GM12878 (cell line): ENCODE data around the gene STK11. TPM values are rescaled to one million over a fixed set of nuclear protein-coding genes. Genes with fewer than 3 reads are reported as not detected.

Experiments
- IKZF1 ChIP-seq: fragments of 450-650 bp; conservative IDR thresholded peaks from 2 replicates; pipeline ENCODE4 v1.6.1; 2017; ENCODE audit warnings: antibody characterized with exemption, mild to moderate bottlenecking
- IKZF2 ChIP-seq, 2 experiments: fragments of 450-650 bp; IDR thresholded peaks; 2 replicates each; pipeline ENCODE4 v1.6.1; 2017; ENCODE audit warnings: mild to moderate bottlenecking in 2 of 2, moderate library complexity in 2 of 2
- KAT2A ChIP-seq: conservative IDR thresholded peaks from 2 replicates; pipeline ENCODE4 v1.6.1; 2011; ENCODE audit warnings: low read depth, low read length; ENCODE audit not compliant: control insufficient read depth
- MYC ChIP-seq: IDR thresholded peaks from 2 replicates; pipeline ENCODE4 v1.6.1; 2011; ENCODE audit warnings: mild to moderate bottlenecking, low read length, moderate library complexity, inconsistent platforms; ENCODE audit not compliant: insufficient read depth, insufficient replicate concordance, insufficient read length, severe bottlenecking
- NR2F1 ChIP-seq: fragments of 450-650 bp; conservative IDR thresholded peaks from 2 replicates; pipeline ENCODE4 v1.6.1; 2017; ENCODE audit warnings: mild to moderate bottlenecking
- NRF1 ChIP-seq: conservative IDR thresholded peaks from 2 replicates; pipeline ENCODE4 v1.6.1; 2011; ENCODE audit warnings: mild to moderate bottlenecking, low read depth, low read length, improper control_type of control experiment
- POLR2AphosphoS2 ChIP-seq: IDR thresholded peaks from 2 replicates; pipeline ENCODE4 v1.6.1; 2011; ENCODE audit warnings: low read depth, mild to moderate bottlenecking, low read length, improper control_type of control experiment, moderate library complexity
- RFX5 ChIP-seq: IDR thresholded peaks from 2 replicates; pipeline ENCODE4 v1.6.1; 2011; ENCODE audit warnings: low read depth, low read length, improper control_type of control experiment
- SMC3 ChIP-seq: IDR thresholded peaks from 2 replicates; pipeline ENCODE4 v1.6.1; 2011; ENCODE audit warnings: low read length, improper control_type of control experiment, borderline replicate concordance
- SP1 ChIP-seq: IDR thresholded peaks from one replicate; pipeline ENCODE4 v1.6.1; 2011; ENCODE audit warnings: low read depth, low read length
- STAT3 ChIP-seq: IDR thresholded peaks from 2 replicates; pipeline ENCODE4 v1.6.1; 2011; ENCODE audit warnings: low read depth, low read length, improper control_type of control experiment
- SUPT20H ChIP-seq: IDR thresholded peaks from 2 replicates; pipeline ENCODE4 v1.6.1; 2011; ENCODE audit warnings: low read depth, mild to moderate bottlenecking, low read length, moderate library complexity, borderline replicate concordance; ENCODE audit not compliant: control insufficient read depth
- polyA plus RNA-seq, 11 experiments: library from polyadenylated mRNA; depleted of rRNA in 4 of 11; unstranded in 6 of 11; stranded (reverse) in 5 of 11; fragments of >200 nt; fragmentation: Nextera tagmentation in 4 of 11; fragmentation: Illumina TruSeq in 1 of 11; extraction: Ambion mirVana in 4 of 11; extraction: Trizol in 1 of 11; gene quantifications; 1 replicate in 1 of 11; 2 replicates in 10 of 11; pipeline versions ENCODE4 v1.2.1 to v1.2.3, GENCODE V29; 2011 to 2016; ENCODE audit warnings: inconsistent platforms in 2 of 11, missing spikeins in 2 of 11, low read depth in 1 of 11
- total RNA-seq, 4 experiments: library from RNA; depleted of rRNA in 3 of 4; stranded (reverse); fragments of >200 nt in 3 of 4; fragmentation: Illumina TruSeq in 1 of 4; extraction: Trizol in 1 of 4; gene quantifications; 2 replicates each; pipeline versions ENCODE4 v1.2.1 to v1.2.3, GENCODE V29; 2013 to 2021
- TF ChIP-seq, protein P1 (sequence below): fragments of 450-650 bp; formaldehyde crosslinking; IDR thresholded peaks from 2 replicates; pipeline ENCODE4 v1.5.0; 2022; ENCODE audit warnings: mild to moderate bottlenecking, missing genetic modification characterization
- TF ChIP-seq, protein P2 (sequence below), 3 experiments: IDR thresholded peaks in 2 of 3; conservative IDR thresholded peaks in 1 of 3; 2 replicates each; pipeline ENCODE4 v1.5.1; 2011; ENCODE audit warnings: low read depth in 3 of 3, low read length in 3 of 3, mild to moderate bottlenecking in 3 of 3, control low read depth in 2 of 3, moderate library complexity in 2 of 3, inconsistent platforms in 1 of 3, mixed read lengths in 1 of 3; ENCODE audit not compliant: control insufficient read depth in 2 of 3, insufficient read depth in 1 of 3; ENCODE audit errors: extremely low read depth in 1 of 3
- TF ChIP-seq, protein P3 (sequence below): fragments of 450-650 bp; IDR thresholded peaks from 2 replicates; pipeline ENCODE4 v1.6.1; 2017; ENCODE audit warnings: low read depth, mild to moderate bottlenecking, moderate library complexity
- TF ChIP-seq, protein P4 (sequence below): fragments of 450-650 bp; IDR thresholded peaks from 2 replicates; pipeline ENCODE4 v1.6.1; 2017; ENCODE audit warnings: borderline replicate concordance
- TF ChIP-seq, protein P5 (sequence below): fragments of 150-350 bp; IDR thresholded peaks from 2 replicates; pipeline ENCODE4 v1.6.1; 2016; ENCODE audit warnings: low read depth, low read length

The STK11 gene
- total and polyA plus RNA-seq, 10 of the 15 experiments (the other 5 are each of a cell fraction or from before 2014, with no cell fraction given), result 0.33 to 71.0 (median 23.8) TPM

DNA sequence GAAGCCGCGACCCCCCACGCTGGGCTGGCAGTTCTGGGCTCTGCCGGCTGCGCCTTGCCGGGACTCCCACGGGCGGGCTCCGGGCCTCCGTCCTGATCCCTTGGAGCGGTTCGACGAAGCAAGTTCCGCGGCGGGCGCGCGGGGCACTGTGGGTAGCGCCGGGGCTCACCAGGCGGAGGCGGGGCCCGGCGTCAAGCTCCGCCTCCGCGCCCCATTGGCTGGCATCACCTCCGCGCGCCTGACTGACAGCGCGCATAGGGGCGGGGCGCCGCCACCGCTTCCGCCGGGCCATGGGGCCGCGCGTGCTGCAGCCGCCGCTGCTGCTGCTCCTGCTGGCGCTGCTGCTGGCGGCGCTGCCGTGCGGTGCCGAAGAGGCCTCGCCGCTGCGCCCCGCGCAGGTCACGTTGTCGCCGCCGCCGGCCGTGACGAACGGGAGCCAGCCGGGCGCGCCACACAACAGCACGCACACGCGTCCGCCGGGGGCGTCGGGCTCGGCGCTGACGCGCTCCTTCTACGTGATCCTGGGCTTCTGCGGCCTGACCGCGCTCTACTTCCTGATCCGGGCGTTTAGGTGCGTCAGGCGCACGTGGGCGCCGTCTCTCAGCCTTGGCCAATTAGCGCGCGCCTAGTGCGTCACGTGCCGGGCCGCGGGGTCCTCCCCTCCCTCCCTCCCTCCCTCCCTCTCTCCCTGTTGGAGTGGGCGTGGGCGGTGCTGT lies 69.8 kb downstream of the STK11 start, which contains the start of gene FAM174C (continued):
- TF ChIP-seq, protein P1, sequence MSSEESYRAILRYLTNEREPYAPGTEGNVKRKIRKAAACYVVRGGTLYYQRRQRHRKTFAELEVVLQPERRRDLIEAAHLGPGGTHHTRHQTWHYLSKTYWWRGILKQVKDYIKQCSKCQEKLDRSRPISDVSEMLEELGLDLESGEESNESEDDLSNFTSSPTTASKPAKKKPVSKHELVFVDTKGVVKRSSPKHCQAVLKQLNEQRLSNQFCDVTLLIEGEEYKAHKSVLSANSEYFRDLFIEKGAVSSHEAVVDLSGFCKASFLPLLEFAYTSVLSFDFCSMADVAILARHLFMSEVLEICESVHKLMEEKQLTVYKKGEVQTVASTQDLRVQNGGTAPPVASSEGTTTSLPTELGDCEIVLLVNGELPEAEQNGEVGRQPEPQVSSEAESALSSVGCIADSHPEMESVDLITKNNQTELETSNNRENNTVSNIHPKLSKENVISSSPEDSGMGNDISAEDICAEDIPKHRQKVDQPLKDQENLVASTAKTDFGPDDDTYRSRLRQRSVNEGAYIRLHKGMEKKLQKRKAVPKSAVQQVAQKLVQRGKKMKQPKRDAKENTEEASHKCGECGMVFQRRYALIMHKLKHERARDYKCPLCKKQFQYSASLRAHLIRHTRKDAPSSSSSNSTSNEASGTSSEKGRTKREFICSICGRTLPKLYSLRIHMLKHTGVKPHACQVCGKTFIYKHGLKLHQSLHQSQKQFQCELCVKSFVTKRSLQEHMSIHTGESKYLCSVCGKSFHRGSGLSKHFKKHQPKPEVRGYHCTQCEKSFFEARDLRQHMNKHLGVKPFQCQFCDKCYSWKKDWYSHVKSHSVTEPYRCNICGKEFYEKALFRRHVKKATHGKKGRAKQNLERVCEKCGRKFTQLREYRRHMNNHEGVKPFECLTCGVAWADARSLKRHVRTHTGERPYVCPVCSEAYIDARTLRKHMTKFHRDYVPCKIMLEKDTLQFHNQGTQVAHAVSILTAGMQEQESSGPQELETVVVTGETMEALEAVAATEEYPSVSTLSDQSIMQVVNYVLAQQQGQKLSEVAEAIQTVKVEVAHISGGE (CRISPR knock-in tag), result no peak
- TF ChIP-seq RFX5 (peak; percentile 50; the same call in 1 of the 2 replicates), SUPT20H (no peak), MYC (peak; percentile 94), IKZF1 (peak; percentile 86), SP1 (peak; percentile 75), NRF1 (no peak), POLR2AphosphoS2 (peak; percentile 86), KAT2A (no peak), IKZF2 (IDR thresholded peaks at IDR 0.05) (no peak), NR2F1 (peak; percentile 85), STAT3 (no peak), SMC3 (no peak)
- TF ChIP-seq, protein P2, sequence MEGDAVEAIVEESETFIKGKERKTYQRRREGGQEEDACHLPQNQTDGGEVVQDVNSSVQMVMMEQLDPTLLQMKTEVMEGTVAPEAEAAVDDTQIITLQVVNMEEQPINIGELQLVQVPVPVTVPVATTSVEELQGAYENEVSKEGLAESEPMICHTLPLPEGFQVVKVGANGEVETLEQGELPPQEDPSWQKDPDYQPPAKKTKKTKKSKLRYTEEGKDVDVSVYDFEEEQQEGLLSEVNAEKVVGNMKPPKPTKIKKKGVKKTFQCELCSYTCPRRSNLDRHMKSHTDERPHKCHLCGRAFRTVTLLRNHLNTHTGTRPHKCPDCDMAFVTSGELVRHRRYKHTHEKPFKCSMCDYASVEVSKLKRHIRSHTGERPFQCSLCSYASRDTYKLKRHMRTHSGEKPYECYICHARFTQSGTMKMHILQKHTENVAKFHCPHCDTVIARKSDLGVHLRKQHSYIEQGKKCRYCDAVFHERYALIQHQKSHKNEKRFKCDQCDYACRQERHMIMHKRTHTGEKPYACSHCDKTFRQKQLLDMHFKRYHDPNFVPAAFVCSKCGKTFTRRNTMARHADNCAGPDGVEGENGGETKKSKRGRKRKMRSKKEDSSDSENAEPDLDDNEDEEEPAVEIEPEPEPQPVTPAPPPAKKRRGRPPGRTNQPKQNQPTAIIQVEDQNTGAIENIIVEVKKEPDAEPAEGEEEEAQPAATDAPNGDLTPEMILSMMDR (IDR thresholded peaks at IDR 0.05 in 2 of 3, conservative IDR thresholded peaks at IDR 0.05 in 1 of 3; ENCODE audit: control insufficient read depth in 2 of 3, extremely low read depth in 1 of 3, insufficient read depth in 1 of 3, low read depth in 3 of 3, low read length in 3 of 3), result no peak
- TF ChIP-seq, protein P3, sequence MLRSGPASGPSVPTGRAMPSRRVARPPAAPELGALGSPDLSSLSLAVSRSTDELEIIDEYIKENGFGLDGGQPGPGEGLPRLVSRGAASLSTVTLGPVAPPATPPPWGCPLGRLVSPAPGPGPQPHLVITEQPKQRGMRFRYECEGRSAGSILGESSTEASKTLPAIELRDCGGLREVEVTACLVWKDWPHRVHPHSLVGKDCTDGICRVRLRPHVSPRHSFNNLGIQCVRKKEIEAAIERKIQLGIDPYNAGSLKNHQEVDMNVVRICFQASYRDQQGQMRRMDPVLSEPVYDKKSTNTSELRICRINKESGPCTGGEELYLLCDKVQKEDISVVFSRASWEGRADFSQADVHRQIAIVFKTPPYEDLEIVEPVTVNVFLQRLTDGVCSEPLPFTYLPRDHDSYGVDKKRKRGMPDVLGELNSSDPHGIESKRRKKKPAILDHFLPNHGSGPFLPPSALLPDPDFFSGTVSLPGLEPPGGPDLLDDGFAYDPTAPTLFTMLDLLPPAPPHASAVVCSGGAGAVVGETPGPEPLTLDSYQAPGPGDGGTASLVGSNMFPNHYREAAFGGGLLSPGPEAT, result no peak
- TF ChIP-seq, protein P4, sequence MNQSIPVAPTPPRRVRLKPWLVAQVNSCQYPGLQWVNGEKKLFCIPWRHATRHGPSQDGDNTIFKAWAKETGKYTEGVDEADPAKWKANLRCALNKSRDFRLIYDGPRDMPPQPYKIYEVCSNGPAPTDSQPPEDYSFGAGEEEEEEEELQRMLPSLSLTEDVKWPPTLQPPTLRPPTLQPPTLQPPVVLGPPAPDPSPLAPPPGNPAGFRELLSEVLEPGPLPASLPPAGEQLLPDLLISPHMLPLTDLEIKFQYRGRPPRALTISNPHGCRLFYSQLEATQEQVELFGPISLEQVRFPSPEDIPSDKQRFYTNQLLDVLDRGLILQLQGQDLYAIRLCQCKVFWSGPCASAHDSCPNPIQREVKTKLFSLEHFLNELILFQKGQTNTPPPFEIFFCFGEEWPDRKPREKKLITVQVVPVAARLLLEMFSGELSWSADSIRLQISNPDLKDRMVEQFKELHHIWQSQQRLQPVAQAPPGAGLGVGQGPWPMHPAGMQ, result no peak
- TF ChIP-seq, protein P5, sequence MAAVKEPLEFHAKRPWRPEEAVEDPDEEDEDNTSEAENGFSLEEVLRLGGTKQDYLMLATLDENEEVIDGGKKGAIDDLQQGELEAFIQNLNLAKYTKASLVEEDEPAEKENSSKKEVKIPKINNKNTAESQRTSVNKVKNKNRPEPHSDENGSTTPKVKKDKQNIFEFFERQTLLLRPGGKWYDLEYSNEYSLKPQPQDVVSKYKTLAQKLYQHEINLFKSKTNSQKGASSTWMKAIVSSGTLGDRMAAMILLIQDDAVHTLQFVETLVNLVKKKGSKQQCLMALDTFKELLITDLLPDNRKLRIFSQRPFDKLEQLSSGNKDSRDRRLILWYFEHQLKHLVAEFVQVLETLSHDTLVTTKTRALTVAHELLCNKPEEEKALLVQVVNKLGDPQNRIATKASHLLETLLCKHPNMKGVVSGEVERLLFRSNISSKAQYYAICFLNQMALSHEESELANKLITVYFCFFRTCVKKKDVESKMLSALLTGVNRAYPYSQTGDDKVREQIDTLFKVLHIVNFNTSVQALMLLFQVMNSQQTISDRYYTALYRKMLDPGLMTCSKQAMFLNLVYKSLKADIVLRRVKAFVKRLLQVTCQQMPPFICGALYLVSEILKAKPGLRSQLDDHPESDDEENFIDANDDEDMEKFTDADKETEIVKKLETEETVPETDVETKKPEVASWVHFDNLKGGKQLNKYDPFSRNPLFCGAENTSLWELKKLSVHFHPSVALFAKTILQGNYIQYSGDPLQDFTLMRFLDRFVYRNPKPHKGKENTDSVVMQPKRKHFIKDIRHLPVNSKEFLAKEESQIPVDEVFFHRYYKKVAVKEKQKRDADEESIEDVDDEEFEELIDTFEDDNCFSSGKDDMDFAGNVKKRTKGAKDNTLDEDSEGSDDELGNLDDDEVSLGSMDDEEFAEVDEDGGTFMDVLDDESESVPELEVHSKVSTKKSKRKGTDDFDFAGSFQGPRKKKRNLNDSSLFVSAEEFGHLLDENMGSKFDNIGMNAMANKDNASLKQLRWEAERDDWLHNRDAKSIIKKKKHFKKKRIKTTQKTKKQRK, result no peak
